Measurements from ENCODE around the gene LRRC59.

DNA sequence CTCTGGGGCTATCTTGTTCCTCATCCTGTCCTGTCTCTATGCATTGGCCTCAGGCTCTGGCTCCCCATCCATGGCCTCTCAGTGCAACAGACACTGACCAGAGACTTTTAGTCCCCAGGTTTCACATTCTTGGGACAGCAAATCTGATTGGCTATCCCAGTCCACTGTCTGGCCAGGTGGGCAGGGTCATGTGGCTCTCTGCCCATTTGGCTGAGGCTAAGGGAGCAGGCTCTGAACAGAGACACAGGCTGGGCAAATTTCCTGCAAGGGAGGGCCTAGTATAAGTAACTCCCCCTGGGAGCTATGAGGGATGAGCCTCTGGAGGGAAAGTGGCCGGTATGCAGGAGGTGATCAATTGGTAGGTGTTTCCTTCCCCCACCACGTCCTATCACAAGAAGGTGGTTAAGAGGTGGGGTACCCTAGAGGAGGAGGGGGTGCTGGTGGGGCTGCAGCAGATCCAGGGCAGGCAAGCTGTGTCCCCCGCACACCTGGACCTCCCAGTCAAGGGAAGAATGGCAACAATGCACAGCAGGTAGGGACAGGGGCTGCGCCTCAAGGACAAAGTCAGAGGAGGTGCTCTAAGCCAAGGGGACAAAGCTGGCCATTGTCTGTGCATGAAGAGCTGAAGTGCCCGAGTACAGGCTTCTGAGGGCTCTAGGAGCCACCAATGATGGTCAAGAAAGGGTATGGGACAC is 38.2 kb downstream of the LRRC59 start:
- no peak for TF ChIP-seq POLR2A (IDR thresholded peaks at IDR 0.05)
- TF ChIP-seq CTCF (IDR thresholded peaks at IDR 0.05) = no peak

Data from lower leg skin (tissue), 3 donors.